RWPE1 (cell line): Measurements from ENCODE around the gene FAM135A.

Experiments
- CTCF ChIA-PET: fragments of 350-600 bp; sonication (Branson Sonifier 250); formaldehyde crosslinking; extraction: SDS; loops from one replicate; lab custom pipeline; 2021; lab: Yijun Ruan, JAX
- POLR2A ChIA-PET: fragments of 400-600 bp; formaldehyde crosslinking; extraction: SDS; loops from one replicate; lab custom pipeline; 2020; ENCODE audit warnings: antibody characterized with exemption; ENCODE audit not compliant: low non-redundant PET; lab: Yijun Ruan, JAX
- DNase-seq: peaks from one replicate; pipeline ENCODE4 v3.0.0; 2012; ENCODE audit warnings: low spot score
- H3K27ac ChIP-seq: fragments of 450-650 bp; 2 replicates; pipeline ENCODE4 v1.5.1; 2017
- TF ChIP-seq, protein P1 (sequence below): fragments of 450-650 bp; conservative IDR thresholded peaks from 2 replicates; pipeline ENCODE4 v1.5.1; 2017; ENCODE audit warnings: low read depth, mild to moderate bottlenecking

Gene FAM135A

DNA sequence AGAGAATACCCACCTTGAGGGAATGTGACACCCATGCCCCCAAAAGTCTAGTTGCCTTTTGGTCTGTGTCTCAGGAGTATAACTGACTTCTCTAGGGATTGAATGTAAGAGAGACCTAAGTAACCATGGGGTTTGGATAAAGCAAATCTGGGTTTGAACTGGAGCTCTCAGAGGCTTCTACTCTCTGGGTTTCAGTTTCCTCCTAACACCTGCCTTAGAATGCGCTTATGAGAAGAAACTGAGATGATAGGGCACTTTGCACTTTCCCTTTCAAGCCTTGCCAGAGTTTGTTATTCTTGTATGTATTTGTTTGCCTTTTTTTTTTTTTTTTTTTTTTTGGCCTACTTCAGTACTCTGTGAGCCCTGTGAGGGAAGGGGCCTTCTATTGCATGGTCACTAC is 172.8 kb downstream of the FAM135A start:
- ChIA-PET POLR2A (no interaction called here), CTCF (interaction anchor here (0.5 kb wide), 2 partner anchors 71 to 204 kb away, joined by 3 to 4 read pairs; no protein-coding TSS in a partner anchor)
- TF ChIP-seq, protein P1, sequence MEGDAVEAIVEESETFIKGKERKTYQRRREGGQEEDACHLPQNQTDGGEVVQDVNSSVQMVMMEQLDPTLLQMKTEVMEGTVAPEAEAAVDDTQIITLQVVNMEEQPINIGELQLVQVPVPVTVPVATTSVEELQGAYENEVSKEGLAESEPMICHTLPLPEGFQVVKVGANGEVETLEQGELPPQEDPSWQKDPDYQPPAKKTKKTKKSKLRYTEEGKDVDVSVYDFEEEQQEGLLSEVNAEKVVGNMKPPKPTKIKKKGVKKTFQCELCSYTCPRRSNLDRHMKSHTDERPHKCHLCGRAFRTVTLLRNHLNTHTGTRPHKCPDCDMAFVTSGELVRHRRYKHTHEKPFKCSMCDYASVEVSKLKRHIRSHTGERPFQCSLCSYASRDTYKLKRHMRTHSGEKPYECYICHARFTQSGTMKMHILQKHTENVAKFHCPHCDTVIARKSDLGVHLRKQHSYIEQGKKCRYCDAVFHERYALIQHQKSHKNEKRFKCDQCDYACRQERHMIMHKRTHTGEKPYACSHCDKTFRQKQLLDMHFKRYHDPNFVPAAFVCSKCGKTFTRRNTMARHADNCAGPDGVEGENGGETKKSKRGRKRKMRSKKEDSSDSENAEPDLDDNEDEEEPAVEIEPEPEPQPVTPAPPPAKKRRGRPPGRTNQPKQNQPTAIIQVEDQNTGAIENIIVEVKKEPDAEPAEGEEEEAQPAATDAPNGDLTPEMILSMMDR = no peak
- H3K27ac ChIP-seq = no peak overlapping the region
- DNase-seq = no peak

DNA sequence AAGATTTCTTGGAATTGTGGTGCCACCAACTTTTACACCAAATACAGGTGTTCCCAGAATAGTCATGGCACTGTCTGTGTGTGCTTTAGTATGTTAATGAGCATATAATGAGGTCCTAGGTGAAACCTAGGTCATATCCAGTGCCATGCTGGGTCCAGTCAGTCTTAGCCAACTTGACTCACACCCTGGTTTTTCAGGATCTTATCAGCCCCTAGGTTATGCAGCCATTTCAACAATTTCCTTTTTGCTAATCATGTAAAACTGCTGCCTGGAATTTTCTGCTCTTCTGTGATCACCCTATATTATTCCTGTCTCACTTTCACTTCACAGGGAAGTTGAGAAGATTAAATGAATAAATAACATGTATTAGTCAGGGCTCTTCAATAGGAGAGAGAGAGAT is 177.1 kb downstream of the FAM135A start:
- no peak for DNase-seq
- POLR2A ChIA-PET = no interaction called here
- CTCF ChIA-PET = no interaction called here
- no peak overlapping the region for H3K27ac ChIP-seq
- TF ChIP-seq, protein P1 = no peak

DNA sequence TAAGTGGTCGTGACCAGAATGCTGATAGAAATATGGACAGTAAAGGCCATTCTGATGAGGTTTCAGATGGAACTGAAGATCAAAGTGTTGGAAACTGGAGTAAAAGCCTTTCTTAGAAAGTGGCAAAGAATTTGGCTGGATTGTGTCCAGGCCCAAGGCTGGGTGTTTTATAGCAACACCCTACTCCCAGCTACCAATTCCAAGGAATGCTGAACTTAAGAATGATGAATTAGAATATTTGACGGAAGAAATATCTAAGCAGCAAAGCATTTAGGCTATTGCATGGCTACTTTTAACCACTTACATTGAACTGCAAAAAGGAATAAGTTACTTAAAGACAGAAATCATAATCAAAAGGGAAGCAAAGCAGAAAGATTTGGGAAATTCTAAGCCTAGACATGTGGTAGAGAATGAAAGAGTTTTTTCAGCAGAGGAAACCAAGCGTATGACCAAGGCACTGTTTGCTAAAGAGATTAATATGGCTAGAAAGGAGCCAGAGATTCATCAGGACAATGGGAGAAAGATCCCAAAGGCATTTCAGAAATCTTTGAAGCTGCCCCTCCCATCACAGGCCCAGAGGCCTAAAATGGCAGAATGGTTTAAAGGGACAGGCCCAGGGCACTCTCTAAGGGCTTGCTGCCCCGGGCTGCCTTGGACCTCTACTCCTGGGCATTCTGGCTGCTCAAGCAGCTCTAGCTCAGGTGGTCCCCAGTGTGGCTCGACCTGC is 179.2 kb downstream of the FAM135A start:
- ChIA-PET CTCF (interaction anchor here (0.6 kb wide), 1 partner anchor 284 kb away, joined by 3 read pairs; no protein-coding TSS in a partner anchor), POLR2A (no interaction called here)
- TF ChIP-seq, protein P1 = no peak

DNA sequence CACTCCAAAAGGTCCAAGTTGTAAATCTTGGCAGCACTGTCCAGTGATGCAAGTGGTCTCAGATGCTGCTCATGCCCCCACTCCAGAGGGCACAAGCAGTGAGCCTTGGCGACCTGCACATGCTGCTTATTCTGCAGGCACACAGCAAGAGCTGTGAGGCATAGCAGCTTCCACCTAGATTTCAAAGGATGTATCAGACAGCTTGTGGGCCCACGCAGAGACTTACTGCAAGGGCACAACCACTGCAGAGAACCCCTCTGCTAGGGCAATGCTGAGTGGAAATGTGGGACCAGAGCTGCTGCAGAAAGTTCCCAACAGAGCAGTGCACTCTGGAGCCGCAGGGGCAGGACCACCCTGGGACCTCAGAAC is 179.8 kb downstream of the FAM135A start:
- no peak overlapping the region for H3K27ac ChIP-seq
- POLR2A ChIA-PET = no interaction called here
- TF ChIP-seq, protein P1 = no peak
- DNase-seq = no peak
- CTCF ChIA-PET = interaction anchor here (0.6 kb wide), 1 partner anchor 284 kb away, joined by 3 read pairs; no protein-coding TSS in a partner anchor

More for the DNA sequence above, 179.2 kb downstream of the FAM135A start:
- no peak overlapping the region for H3K27ac ChIP-seq
- DNase-seq = no peak

DNA sequence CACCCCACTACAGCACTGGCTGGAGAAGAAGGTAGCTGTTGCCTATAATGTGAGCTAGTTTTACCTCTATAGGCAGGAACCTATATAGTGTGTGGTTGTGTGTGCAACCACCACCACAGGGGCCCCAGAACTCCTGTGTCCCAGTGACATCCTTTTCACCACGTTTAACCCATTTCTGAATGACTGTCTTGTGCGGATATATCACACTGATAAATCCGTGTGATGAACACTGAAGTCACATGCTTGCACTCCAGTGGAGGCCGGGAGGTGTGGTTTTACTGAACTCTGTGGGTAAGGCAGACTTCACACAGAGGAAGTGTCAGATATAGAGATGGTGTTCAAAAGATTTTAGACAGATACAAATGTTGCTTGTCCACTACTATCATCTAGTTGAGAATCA is 185.9 kb downstream of the FAM135A start:
- ChIA-PET POLR2A (no interaction called here), CTCF (no interaction called here)
- TF ChIP-seq, protein P1 = no peak
- DNase-seq = no peak
- no peak overlapping the region for H3K27ac ChIP-seq

DNA sequence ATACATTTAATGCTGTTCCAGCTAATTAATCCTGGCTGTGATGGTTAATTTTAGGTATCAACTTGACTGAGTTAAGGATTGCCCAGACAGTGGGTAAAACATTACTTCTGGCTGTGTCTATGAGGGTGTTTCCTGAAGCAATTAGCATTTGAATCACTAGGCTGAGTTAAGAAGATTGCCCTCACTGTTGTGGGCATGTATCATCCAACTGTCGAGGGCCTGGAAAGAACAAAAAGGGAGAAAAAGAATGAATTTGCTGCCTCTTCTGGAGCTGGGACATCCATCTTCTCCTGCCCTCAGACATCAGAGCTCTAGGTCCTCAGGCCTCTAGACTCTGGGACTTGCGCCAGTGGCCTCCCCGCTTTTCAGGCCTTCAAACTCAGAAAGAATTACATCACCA is 187.7 kb downstream of the FAM135A start:
- DNase-seq = no peak
- no peak overlapping the region for H3K27ac ChIP-seq
- ChIA-PET CTCF (no interaction called here), POLR2A (no interaction called here)
- TF ChIP-seq, protein P1 = no peak
